B cell (primary cell): ENCODE measurements around the gene ALOX15B. TPM values are rescaled to one million over a fixed set of nuclear protein-coding genes. Genes with fewer than 3 reads are reported as not detected.
A peak's percentile ranks its signal among the peaks of the same experiment; 100 is the strongest.

Experiments used
- ATAC-seq: fragments of 200-7000 bp; cut with Tn5 transposase; one replicate; pipeline ENCODE4 v1.10.0; 2021; ENCODE audit warnings: low read depth, mild to moderate bottlenecking, moderate number of reproducible peaks, moderate library complexity
- CTCF ChIA-PET: fragments of 350-600 bp; sonication (Branson Sonifier 250); formaldehyde crosslinking; loops from one replicate; lab custom pipeline; 2021; ENCODE audit warnings: antibody characterized with exemption, inconsistent platforms; lab: Charles Lee
- POLR2A ChIA-PET: fragments of 350-600 bp; sonication (Branson Sonifier 250); formaldehyde crosslinking; loops from one replicate; lab custom pipeline; 2021; ENCODE audit warnings: antibody characterized with exemption; lab: Charles Lee
- DNase-seq: peaks from one replicate; pipeline ENCODE4 v3.0.0; 2013
- H2AFZ ChIP-seq: 2 replicates; pipeline ENCODE4 v1.6.1; 2012; ENCODE audit warnings: mild to moderate bottlenecking, low read depth, low read length; ENCODE audit not compliant: insufficient read depth, poor library complexity, severe bottlenecking
- H3K27ac ChIP-seq, 2 donors: 1 replicate in 1 of 2; 2 replicates in 1 of 2; pipeline ENCODE4 v1.5.1; 2012 to 2013; ENCODE audit warnings: low read length in 2 of 2, mild to moderate bottlenecking in 2 of 2, moderate library complexity in 1 of 2
- H3K27me3 ChIP-seq, 4 experiments: fragments of 200-600 bp in 1 of 4; sonication (generic) in 1 of 4; replicated peaks in 1 of 4; 1 replicate in 2 of 4; 2 replicates in 2 of 4; pipeline versions ENCODE4 v1.6.1 to v1.7.0; 2013 to 2016; ENCODE audit warnings: low read length in 3 of 4, mild to moderate bottlenecking in 2 of 4, mixed read lengths in 1 of 4, moderate library complexity in 1 of 4; ENCODE audit not compliant: insufficient read depth in 4 of 4, control insufficient read depth in 3 of 4; ENCODE audit errors: control extremely low read depth in 1 of 4
- H3K36me3 ChIP-seq, 2 experiments: replicated peaks in 1 of 2; 1 replicate in 1 of 2; 2 replicates in 1 of 2; pipeline versions ENCODE4 v1.6.1 to v1.7.1; 2013; ENCODE audit warnings: low read length in 1 of 2; ENCODE audit not compliant: insufficient read depth in 2 of 2, control insufficient read depth in 1 of 2; ENCODE audit errors: control extremely low read depth in 1 of 2, extremely low read depth in 1 of 2
- H3K4me1 ChIP-seq, 2 donors: fragments of 200-600 bp in 1 of 2; sonication (generic) in 1 of 2; 1 replicate in 1 of 2; 2 replicates in 1 of 2; pipeline versions ENCODE4 v1.5.1 to v1.6.1; 2013 to 2017; ENCODE audit warnings: low read length in 2 of 2; ENCODE audit not compliant: control insufficient read depth in 2 of 2, insufficient read depth in 2 of 2
- H3K4me2 ChIP-seq: replicated peaks from 2 replicates; pipeline ENCODE3; 2012; ENCODE audit warnings: mild to moderate bottlenecking, low read depth, low read length; ENCODE audit not compliant: poor library complexity, severe bottlenecking
- H3K4me3 ChIP-seq, 5 experiments: fragments of 200-600 bp in 1 of 5; sonication (generic) in 1 of 5; 1 replicate in 3 of 5; 2 replicates in 2 of 5; pipeline versions ENCODE4 v1.5.1 to v1.7.0; 2011 to 2016; ENCODE audit warnings: low read length in 4 of 5, mild to moderate bottlenecking in 4 of 5, low read depth in 2 of 5, control low read depth in 1 of 5, moderate library complexity in 1 of 5; ENCODE audit not compliant: insufficient read depth in 1 of 5; ENCODE audit errors: control extremely low read depth in 1 of 5, extremely low read depth in 1 of 5
- H3K79me2 ChIP-seq: fragments of 200-600 bp; sonication (generic); one replicate; pipeline ENCODE4 v1.6.0; 2016; ENCODE audit warnings: low read length; ENCODE audit not compliant: control insufficient read depth, insufficient read depth
- H3K9ac ChIP-seq: fragments of 200-600 bp; sonication (generic); 2 replicates; pipeline ENCODE4 v1.6.1; 2017; ENCODE audit warnings: mild to moderate bottlenecking, low read length, moderate library complexity
- H3K9me3 ChIP-seq, 3 donors: one replicate each; pipeline versions ENCODE4 v1.6.1 to v1.7.1; 2013; ENCODE audit warnings: low read length in 2 of 3; ENCODE audit not compliant: control insufficient read depth in 2 of 3, insufficient read depth in 1 of 3; ENCODE audit errors: control extremely low read depth in 1 of 3
- H4K20me1 ChIP-seq: 2 replicates; pipeline ENCODE4 v1.6.0; 2012; ENCODE audit warnings: mild to moderate bottlenecking, low read length; ENCODE audit not compliant: insufficient read depth, control insufficient read depth, poor library complexity, severe bottlenecking
- H3K27ac Mint-ChIP-seq: one replicate; pipeline ENCODE4 v1.8.0; 2021; ENCODE audit warnings: mixed read lengths
- H3K27me3 Mint-ChIP-seq: one replicate; pipeline ENCODE4 v1.8.0; 2021; ENCODE audit warnings: mixed read lengths
- H3K4me1 Mint-ChIP-seq: one replicate; pipeline ENCODE4 v1.8.0; 2021; ENCODE audit warnings: mixed read lengths
- H3K4me3 Mint-ChIP-seq: one replicate; pipeline ENCODE4 v1.8.0; 2021; ENCODE audit warnings: mixed read lengths
- H3K9me3 Mint-ChIP-seq: one replicate; pipeline ENCODE4 v1.8.0; 2022; ENCODE audit warnings: mixed read lengths; ENCODE audit not compliant: insufficient read depth
- EZH2 ChIP-seq: IDR thresholded peaks from 2 replicates; pipeline ENCODE4 v1.6.1; 2012; ENCODE audit warnings: borderline replicate concordance, low read depth, mild to moderate bottlenecking, moderate library complexity, low read length; ENCODE audit not compliant: insufficient read depth, poor library complexity, severe bottlenecking
- WGBS: methylation state at CpG from one replicate; pipeline ENCODE4 v1.1.5; 2013; ENCODE audit warnings: missing lambda C conversion rate; ENCODE audit not compliant: insufficient coverage; 5-methylcytosine and 5-hydroxymethylcytosine counted together
- intact Hi-C: fragments of 100-400 bp; cut with micrococcal nuclease; formaldehyde crosslinking; loops from one replicate; pipeline ENCODE4 v1.10.0; 2022
- polyA plus RNA-seq: library from polyadenylated mRNA; depleted of rRNA; stranded (reverse); fragments of >200 nt; gene quantifications from 2 replicates; pipeline ENCODE4 v1.2.3, GENCODE V29; 2012
- total RNA-seq, 2 donors: library from RNA; stranded (reverse); fragments of 120-200 nt in 1 of 2; gene quantifications; 1 replicate in 1 of 2; 2 replicates in 1 of 2; pipeline versions ENCODE4 v1.2.3 to v1.2.4, GENCODE V29; 2013 to 2022
- TF ChIP-seq, protein P1 (sequence below): fragments of 200-600 bp; IDR thresholded peaks from one replicate; pipeline ENCODE4 v1.8.0; 2022; ENCODE audit warnings: antibody characterized with exemption, mild to moderate bottlenecking

The ALOX15B gene
- total and polyA plus RNA-seq, 2 donors (not counting 1 experiment from before 2014, with no cell fraction given) = 0.03 TPM; not detected in 1

DNA sequence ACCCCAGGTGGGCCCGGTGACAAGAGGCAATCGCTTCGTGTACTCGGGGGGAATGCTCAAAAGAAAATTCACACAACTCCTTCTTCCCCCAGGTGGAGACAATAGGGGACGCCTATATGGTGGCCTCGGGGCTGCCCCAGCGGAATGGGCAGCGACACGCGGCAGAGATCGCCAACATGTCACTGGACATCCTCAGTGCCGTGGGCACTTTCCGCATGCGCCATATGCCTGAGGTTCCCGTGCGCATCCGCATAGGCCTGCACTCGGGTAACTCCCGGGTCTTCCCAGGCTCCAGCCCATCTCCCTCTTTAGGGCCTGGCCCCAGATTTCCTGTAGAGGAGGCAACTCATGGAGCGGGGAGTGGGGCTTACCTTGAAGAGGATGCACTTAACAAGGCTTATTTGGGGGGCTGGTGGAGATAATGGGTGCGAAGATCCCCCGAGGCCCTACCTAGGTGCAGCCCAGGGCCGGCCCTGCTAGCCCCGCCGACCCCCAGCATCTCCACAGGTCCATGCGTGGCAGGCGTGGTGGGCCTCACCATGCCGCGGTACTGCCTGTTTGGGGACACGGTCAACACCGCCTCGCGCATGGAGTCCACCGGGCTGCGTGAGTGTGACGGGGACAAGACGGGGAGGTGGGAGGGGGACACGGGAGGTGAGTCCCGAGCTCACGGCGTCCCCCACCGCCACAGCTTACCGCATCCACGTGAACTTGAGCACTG is 23.5 kb upstream of the ALOX15B start:
- peaks cover 27 to 28% of the 10 kb centered on the region in 2 donors for H3K4me1 ChIP-seq
- ATAC-seq (no peak), DNase-seq (peak; percentile 15)
- H3K27me3 ChIP-seq = peaks cover 0 to 62% (median 20%) of the 10 kb centered on the region in 4 experiments
- CTCF ChIA-PET = interaction anchor here (1.0 to 1.7 kb wide), 4 partner anchors 26 to 75 kb away, joined by 4 read pairs; no protein-coding TSS in a partner anchor
- H4K20me1 ChIP-seq = no peaks in the 10 kb centered on the region
- H3K4me3 ChIP-seq = peak overlapping the region in 1 of 5 experiments; percentile 54
- intact Hi-C loops = no loop called here
- no peaks in the 10 kb centered on the region for H3K79me2 ChIP-seq
- H2AFZ ChIP-seq = no peak overlapping the region
- H3K9ac ChIP-seq = peak overlapping the region; percentile 53
- H3K27ac ChIP-seq = no peak overlapping the region
- H3K9me3 ChIP-seq = peaks cover 0 to 5% (median 0%) of the 10 kb centered on the region in 3 donors
- no peak overlapping the region for H3K27ac Mint-ChIP-seq
- H3K4me3 Mint-ChIP-seq = no peak overlapping the region
- H3K4me1 Mint-ChIP-seq = peaks cover 25% of the 10 kb centered on the region
- no peaks in the 10 kb centered on the region for H3K36me3 ChIP-seq
- TF ChIP-seq EZH2 = no peak
- TF ChIP-seq, protein P1, sequence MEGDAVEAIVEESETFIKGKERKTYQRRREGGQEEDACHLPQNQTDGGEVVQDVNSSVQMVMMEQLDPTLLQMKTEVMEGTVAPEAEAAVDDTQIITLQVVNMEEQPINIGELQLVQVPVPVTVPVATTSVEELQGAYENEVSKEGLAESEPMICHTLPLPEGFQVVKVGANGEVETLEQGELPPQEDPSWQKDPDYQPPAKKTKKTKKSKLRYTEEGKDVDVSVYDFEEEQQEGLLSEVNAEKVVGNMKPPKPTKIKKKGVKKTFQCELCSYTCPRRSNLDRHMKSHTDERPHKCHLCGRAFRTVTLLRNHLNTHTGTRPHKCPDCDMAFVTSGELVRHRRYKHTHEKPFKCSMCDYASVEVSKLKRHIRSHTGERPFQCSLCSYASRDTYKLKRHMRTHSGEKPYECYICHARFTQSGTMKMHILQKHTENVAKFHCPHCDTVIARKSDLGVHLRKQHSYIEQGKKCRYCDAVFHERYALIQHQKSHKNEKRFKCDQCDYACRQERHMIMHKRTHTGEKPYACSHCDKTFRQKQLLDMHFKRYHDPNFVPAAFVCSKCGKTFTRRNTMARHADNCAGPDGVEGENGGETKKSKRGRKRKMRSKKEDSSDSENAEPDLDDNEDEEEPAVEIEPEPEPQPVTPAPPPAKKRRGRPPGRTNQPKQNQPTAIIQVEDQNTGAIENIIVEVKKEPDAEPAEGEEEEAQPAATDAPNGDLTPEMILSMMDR = no peak
- 92% methylated on average over 32 of the region's 44 CpGs for WGBS
- POLR2A ChIA-PET = no interaction called here
- H3K9me3 Mint-ChIP-seq = no peaks in the 10 kb centered on the region
- peaks cover 54% of the 10 kb centered on the region for H3K27me3 Mint-ChIP-seq
- peak overlapping the region; percentile 93 for H3K4me2 ChIP-seq
